Measurements from ENCODE around the gene APEX1.
"Not testable (repeated sequence)": the region's sequence is repeated elsewhere in the genome, so short reads cannot be mapped to it uniquely, and the experiment has no call there.

Gene APEX1

GRCh38 chr14:20434701-20435581, 20.1 kb upstream of the APEX1 start:
- peak overlapping the region; percentile 22 for H3K4me3 ChIP-seq (ENCODE audit: low read depth, low read length)
- DNase-seq (ENCODE audit: low read depth), result no peak

- peak within 1 kb of the TSS; percentile 22 for H3K4me3 ChIP-seq (ENCODE audit: low read depth, low read length)
- DNase-seq (ENCODE audit: low read depth), result no peak
Measured at GRCh38 chr14:20435582-20436362, 19.3 kb upstream of the APEX1 start, which contains the start of gene KLHL33. Gene KLHL33, minus strand, starts transcription at chr14:20436166. Its CDS starts 355 bp downstream, at chr14:20435811.

GRCh38 chr14:20436363-20436755, 18.7 kb upstream of the APEX1 start:
- DNase-seq (ENCODE audit: low read depth), result peak; percentile 28
- no peak overlapping the region for H3K4me3 ChIP-seq (ENCODE audit: low read depth, low read length)

GRCh38 chr14:20438664-20439063, 16.4 kb upstream of the APEX1 start:
- H3K4me3 ChIP-seq (ENCODE audit: low read depth, low read length), result no peak overlapping the region
- DNase-seq (ENCODE audit: low read depth), result no peak

- no peak overlapping the region for H3K4me3 ChIP-seq (ENCODE audit: low read depth, low read length)
- no peak for DNase-seq (ENCODE audit: low read depth)
Measured at GRCh38 chr14:20440465-20440864, 14.6 kb upstream of the APEX1 start.

GRCh38 chr14:20440882-20441281, 14.1 kb upstream of the APEX1 start:
- DNase-seq (ENCODE audit: low read depth), result no peak
- no peak overlapping the region for H3K4me3 ChIP-seq (ENCODE audit: low read depth, low read length)

GRCh38 chr14:20441461-20441860, 13.6 kb upstream of the APEX1 start:
- H3K4me3 ChIP-seq (ENCODE audit: low read depth, low read length), result no peak overlapping the region
- no peak for DNase-seq (ENCODE audit: low read depth)

GRCh38 chr14:20443650-20444049, 11.4 kb upstream of the APEX1 start:
- DNase-seq (ENCODE audit: low read depth); H3K4me3 ChIP-seq (ENCODE audit: low read depth, low read length): not testable (repeated sequence)

GRCh38 chr14:20446889-20447288, 8.1 kb upstream of the APEX1 start:
- no peak overlapping the region for H3K4me3 ChIP-seq (ENCODE audit: low read depth, low read length)

GRCh38 chr14:20452831-20453230, 2.2 kb upstream of the APEX1 start:
- not testable (repeated sequence) for DNase-seq (ENCODE audit: low read depth); H3K4me3 ChIP-seq (ENCODE audit: low read depth, low read length)

More at GRCh38 chr14:20446889-20447288, 8.1 kb upstream of the APEX1 start:
- no peak for DNase-seq (ENCODE audit: low read depth)

GRCh38 chr14:20455355-20456300, 602 bp downstream of the APEX1 start:
- peak overlapping the region; percentile 81 for H3K4me3 ChIP-seq (ENCODE audit: low read depth, low read length)
- DNase-seq (ENCODE audit: low read depth), result peak; percentile 69

GRCh38 chr14:20456971-20457370, 1.9 kb downstream of the APEX1 start:
- no peak overlapping the region for H3K4me3 ChIP-seq (ENCODE audit: low read depth, low read length)

GRCh38 chr14:20458031-20458789, 3.2 kb downstream of the APEX1 start:
- H3K4me3 ChIP-seq (ENCODE audit: low read depth, low read length), result no peak overlapping the region
- no peak for DNase-seq (ENCODE audit: low read depth)

More at GRCh38 chr14:20456971-20457370, 1.9 kb downstream of the APEX1 start:
- DNase-seq (ENCODE audit: low read depth), result no peak

- DNase-seq (ENCODE audit: low read depth), result no peak
- peak overlapping the region; percentile 82 for H3K4me3 ChIP-seq (ENCODE audit: low read depth, low read length)
Measured at GRCh38 chr14:20460458-20461224, 5.6 kb downstream of the APEX1 start.

GRCh38 chr14:20461225-20462141, 6.5 kb downstream of the APEX1 start, which contains the start of gene PIP4P1:
Gene PIP4P1, minus strand, starts transcription at chr14:20461434. Its CDS starts 109 bp downstream, at chr14:20461325.
- DNase-seq (ENCODE audit: low read depth), result peak; percentile 100
- H3K4me3 ChIP-seq (ENCODE audit: low read depth, low read length), result peak within 1 kb of the TSS; percentile 82

GRCh38 chr14:20468764-20469241, 13.8 kb downstream of the APEX1 start:
- no peak for DNase-seq (ENCODE audit: low read depth)
- H3K4me3 ChIP-seq (ENCODE audit: low read depth, low read length), result peak overlapping the region; percentile 94

Measured in skeletal muscle cell (primary cell).